ENCODE results near the gene MT1X.

DNA sequence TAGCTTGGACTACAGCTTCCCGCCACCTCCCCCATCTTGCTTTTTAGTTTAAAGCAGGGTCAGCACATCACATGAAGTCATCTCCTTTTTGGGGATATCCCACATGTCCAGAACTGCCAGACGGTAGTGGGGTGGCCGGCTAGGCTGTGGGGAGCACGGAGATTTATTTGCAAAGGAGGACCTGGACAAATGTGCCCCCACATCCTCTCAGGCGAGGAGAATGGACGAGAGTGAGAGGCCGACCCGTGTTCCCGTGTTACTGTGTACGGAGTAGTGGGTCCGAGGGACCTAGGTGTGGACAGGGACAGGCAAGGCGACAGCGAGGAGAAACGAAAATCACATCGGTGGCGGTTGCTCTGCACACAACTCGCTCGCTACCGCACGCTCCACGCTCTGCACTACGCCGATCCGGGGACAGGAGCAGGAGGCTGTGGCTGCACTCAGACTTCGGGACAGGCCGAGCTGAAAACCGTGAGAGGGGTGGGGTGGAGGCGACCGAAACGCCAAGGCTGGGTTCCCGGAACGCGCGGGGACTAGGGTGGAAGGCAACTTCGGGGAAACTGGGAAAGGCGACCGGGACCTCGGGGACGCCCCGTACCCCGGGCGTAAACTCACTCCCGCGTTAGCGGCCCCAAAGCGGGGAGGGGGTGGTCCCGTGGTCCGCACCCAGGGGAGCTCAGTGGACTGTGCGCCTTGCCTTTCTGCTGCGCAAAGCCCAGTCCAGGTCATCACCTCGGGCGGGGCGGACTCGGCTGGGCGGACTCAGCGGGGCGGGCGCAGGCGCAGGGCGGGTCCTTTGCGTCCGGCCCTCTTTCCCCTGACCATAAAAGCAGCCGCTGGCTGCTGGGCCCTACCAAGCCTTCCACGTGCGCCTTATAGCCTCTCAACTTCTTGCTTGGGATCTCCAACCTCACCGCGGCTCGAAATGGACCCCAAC, 44.2 kb upstream of the MT1X start, which contains the start of gene MT1A:
- TF ChIP-seq, protein P1, sequence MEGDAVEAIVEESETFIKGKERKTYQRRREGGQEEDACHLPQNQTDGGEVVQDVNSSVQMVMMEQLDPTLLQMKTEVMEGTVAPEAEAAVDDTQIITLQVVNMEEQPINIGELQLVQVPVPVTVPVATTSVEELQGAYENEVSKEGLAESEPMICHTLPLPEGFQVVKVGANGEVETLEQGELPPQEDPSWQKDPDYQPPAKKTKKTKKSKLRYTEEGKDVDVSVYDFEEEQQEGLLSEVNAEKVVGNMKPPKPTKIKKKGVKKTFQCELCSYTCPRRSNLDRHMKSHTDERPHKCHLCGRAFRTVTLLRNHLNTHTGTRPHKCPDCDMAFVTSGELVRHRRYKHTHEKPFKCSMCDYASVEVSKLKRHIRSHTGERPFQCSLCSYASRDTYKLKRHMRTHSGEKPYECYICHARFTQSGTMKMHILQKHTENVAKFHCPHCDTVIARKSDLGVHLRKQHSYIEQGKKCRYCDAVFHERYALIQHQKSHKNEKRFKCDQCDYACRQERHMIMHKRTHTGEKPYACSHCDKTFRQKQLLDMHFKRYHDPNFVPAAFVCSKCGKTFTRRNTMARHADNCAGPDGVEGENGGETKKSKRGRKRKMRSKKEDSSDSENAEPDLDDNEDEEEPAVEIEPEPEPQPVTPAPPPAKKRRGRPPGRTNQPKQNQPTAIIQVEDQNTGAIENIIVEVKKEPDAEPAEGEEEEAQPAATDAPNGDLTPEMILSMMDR (conservative IDR thresholded peaks at IDR 0.05; ENCODE audit: low read length), result no peak
- no peak for TF ChIP-seq EZH2phosphoT487 (IDR thresholded peaks at IDR 0.05; ENCODE audit: borderline replicate concordance, low read depth, low read length)

Measured in OCI-LY7 (cell line).